Activated naive CD8-positive, alpha-beta T cell treated with anti-CD3 and anti-CD28 coated beads for 36 hours (primary cell): ENCODE measurements around the gene ASB8. TPM values are rescaled to one million over a fixed set of nuclear protein-coding genes. Genes with fewer than 3 reads are reported as not detected.
"Not testable (repeated sequence)": the region's sequence is repeated elsewhere in the genome, so short reads cannot be mapped to it uniquely, and the experiment has no call there.

Source experiments
- DNase-seq: peaks from one replicate; pipeline ENCODE4 v3.0.0; 2021
- H3K27ac Mint-ChIP-seq: one replicate; pipeline ENCODE4 v1.8.0; 2022; ENCODE audit warnings: mild to moderate bottlenecking, moderate library complexity, mixed read lengths
- H3K27me3 Mint-ChIP-seq: one replicate; pipeline ENCODE4 v1.8.0; 2022; ENCODE audit warnings: mild to moderate bottlenecking, mixed read lengths
- H3K36me3 Mint-ChIP-seq: one replicate; pipeline ENCODE4 v1.8.0; 2021; ENCODE audit warnings: mild to moderate bottlenecking, mixed read lengths
- H3K4me1 Mint-ChIP-seq: one replicate; pipeline ENCODE4 v1.8.0; 2021; ENCODE audit warnings: mixed read lengths
- H3K4me3 Mint-ChIP-seq: one replicate; pipeline ENCODE4 v1.8.0; 2022; ENCODE audit warnings: mild to moderate bottlenecking, moderate library complexity, mixed read lengths
- H3K9me3 Mint-ChIP-seq: one replicate; pipeline ENCODE4 v1.8.0; 2022; ENCODE audit warnings: mixed read lengths
- total RNA-seq, 2 experiments: library from RNA; stranded (reverse); gene quantifications; one replicate each; pipeline ENCODE4 v1.2.3, GENCODE V29; 2021

ASB8 gene
- total RNA-seq, 2 experiments from 2014 or later: 29.9 to 30.3 TPM

DNA sequence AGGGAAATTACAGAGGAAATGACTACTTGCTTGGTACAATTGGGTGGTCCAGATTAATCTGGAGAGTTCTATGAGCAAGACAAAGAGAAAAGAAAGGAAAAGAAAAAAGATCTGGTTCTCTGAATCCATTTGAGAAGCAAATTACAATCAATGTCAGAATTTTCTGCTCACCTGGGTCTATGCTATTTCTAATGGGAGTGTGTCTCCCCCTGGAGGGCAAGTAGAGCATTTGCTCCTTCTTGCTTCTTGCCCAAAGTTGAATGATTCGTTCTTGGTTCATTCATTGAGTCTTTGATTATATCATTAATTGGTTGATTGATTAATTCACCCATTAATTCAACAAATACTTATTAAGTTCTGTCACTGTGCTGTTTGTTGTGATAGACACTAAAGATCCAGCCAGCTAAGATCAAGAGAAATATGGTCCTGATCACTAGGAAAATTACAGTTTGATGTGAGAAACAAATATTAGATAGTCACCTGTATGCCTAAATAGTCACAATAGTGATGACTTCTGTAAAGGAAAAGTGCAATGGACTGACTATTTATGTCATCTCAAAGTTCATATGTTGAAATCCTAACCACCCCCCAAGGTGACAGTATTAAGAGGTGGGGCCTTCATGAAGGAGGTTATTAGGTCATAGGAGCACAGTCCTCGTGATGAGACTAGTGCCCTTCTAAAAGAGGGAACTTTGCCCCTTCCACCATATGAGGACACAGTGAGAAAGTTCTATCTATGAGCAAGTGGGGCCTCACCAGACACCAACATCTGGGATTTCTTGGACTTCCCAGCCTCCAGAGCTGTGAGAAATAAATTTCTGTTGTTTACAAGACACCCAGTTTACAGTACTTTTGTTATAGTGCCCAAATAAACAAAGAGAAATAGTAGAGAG is 8.0 kb upstream of the ASB8 start:
- peak; percentile 26 for DNase-seq
- no peak overlapping the region for H3K27ac Mint-ChIP-seq
- H3K27me3 Mint-ChIP-seq: peaks cover 8% of the 10 kb centered on the region
- no peak overlapping the region for H3K4me3 Mint-ChIP-seq
- H3K36me3 Mint-ChIP-seq: no peaks in the 10 kb centered on the region
- H3K4me1 Mint-ChIP-seq: peaks cover 10% of the 10 kb centered on the region
- H3K9me3 Mint-ChIP-seq: no peaks in the 10 kb centered on the region

DNA sequence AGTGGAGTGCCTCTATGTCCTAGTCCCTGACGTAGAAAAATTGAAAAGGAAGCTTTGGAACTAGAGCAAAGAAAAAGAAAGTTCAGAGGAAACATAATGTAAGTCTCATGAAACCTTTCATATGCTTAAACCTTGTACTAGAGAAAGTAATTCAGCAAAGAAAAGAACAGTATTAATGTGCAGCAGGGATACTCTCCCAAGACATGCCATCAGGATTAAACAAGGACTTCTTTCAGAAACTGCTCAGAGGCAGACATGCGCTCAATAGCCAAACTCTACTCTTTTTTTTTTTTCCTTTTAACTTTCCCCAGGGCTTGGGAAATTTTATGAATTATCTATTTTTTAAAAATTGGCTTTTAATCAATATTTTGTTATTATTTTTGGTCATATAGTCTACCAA is 7.1 kb upstream of the ASB8 start:
- H3K27ac Mint-ChIP-seq: no peak overlapping the region

DNA sequence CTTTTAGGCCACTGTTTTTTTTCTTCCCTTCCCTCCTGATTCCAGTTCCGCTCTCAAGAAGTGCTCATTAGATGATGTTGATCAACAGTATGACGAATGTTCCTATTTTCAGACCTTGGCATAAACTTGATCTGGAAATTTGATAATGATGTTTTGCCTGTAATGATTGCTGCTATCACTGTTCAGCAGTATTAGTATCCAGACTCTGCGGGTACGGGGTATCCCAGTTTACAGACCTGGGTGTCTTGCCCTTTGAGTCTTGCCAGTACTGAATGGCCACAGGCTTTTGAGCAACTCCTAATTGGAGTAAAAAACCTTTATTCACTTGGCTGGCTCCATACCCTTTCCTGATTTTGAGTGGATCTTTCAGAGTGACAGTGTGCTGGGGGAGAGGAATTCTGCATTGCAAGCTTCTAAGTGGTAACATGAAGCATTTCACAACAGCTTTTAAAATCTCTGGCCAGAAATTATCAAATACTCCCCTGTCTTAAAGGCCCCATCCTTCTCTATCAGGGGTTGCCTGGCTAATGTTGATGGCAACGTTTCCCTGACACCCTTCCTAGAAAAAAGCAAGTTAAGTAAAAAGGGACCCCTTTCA is 5.9 kb upstream of the ASB8 start:
- Mint-ChIP-seq H3K4me1 (peaks cover 17% of the 10 kb centered on the region), H3K27ac (no peak overlapping the region), H3K9me3 (no peaks in the 10 kb centered on the region), H3K36me3 (no peaks in the 10 kb centered on the region), H3K27me3 (peaks cover 8% of the 10 kb centered on the region), H3K4me3 (no peak overlapping the region)
- no peak for DNase-seq

More for the DNA sequence above, 7.1 kb upstream of the ASB8 start:
- Mint-ChIP-seq H3K36me3 (no peaks in the 10 kb centered on the region), H3K9me3 (no peaks in the 10 kb centered on the region), H3K4me3 (no peak overlapping the region), H3K4me1 (peaks cover 12% of the 10 kb centered on the region), H3K27me3 (peaks cover 8% of the 10 kb centered on the region)
- DNase-seq: no peak

DNA sequence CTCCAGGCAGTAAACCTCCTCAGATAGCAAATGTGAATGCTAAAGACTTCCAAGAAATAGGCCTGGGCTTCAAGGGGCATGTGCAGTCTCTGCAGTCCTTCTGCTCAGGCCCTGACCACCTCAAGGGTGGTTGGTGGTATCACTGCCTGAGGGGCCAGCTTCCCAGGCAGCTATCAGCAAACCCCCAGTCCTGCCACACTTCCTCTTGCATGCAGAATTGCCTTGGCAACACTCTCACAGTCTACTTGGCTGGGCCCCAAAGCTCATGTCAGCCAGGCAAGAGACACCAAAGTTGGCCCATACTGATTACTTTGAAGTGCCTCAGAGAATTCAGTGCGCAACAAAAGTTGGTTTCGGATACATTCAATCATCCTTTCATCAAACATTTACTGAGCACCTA is 3.5 kb upstream of the ASB8 start:
- no peak overlapping the region for H3K4me3 Mint-ChIP-seq
- no peak overlapping the region for H3K27ac Mint-ChIP-seq
- no peaks in the 10 kb centered on the region for H3K36me3 Mint-ChIP-seq
- DNase-seq: no peak
- no peaks in the 10 kb centered on the region for H3K9me3 Mint-ChIP-seq
- H3K27me3 Mint-ChIP-seq: peaks cover 3% of the 10 kb centered on the region
- H3K4me1 Mint-ChIP-seq: peaks cover 31% of the 10 kb centered on the region

DNA sequence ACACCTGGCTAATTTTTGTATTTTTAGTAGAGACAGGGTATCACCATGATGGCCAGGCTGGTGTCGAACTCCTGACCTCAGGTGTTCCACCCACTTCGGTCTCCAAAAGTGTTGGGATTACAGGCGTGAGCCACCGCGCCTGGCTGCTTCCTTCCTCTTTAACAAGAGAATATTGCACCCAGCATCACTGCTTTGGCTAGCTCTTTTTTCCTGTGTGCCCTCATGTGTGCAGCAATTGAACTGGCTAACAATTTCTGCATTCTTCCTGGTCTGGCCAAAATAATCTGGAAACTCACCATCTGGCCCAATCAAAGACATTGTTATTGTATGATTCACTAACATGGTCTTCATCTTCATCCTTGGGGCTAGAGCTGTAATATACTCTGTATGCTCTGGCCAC is 2.7 kb upstream of the ASB8 start:
- H3K27me3 Mint-ChIP-seq: no peaks in the 10 kb centered on the region
- no peak for DNase-seq
- H3K9me3 Mint-ChIP-seq: no peaks in the 10 kb centered on the region
- H3K4me1 Mint-ChIP-seq: peaks cover 30% of the 10 kb centered on the region
- H3K27ac Mint-ChIP-seq: no peak overlapping the region
- no peak overlapping the region for H3K4me3 Mint-ChIP-seq
- H3K36me3 Mint-ChIP-seq: no peaks in the 10 kb centered on the region

DNA sequence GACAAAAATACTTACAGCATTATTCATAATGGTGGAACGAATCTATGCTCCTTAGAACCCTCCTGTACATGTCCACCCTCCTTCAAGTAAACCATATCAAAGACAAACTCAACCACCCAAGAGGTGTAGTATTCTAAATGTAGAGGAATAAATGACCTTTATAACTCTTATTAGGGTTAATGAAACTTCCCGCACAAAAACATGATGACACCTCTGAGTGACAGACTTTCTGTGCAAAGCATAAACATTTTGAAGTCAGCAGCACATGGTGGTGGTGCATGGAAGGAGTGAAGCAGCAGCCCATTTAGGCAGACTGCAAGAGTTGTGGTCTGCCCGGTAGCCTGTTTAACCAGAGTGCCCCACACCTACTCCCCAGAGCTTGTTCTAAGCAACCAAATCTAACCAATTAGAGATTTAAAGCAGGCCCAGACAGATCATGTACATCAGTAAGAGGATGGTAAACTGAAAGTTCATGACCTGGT is 615 bp upstream of the ASB8 start:
- H3K9me3 Mint-ChIP-seq: no peaks in the 10 kb centered on the region
- no peaks in the 10 kb centered on the region for H3K27me3 Mint-ChIP-seq
- DNase-seq: peak; percentile 12
- peak overlapping the region; percentile 94 for H3K4me3 Mint-ChIP-seq
- peak overlapping the region; percentile 94 for H3K27ac Mint-ChIP-seq
- peaks cover 28% of the 10 kb centered on the region for H3K4me1 Mint-ChIP-seq
- no peaks in the 10 kb centered on the region for H3K36me3 Mint-ChIP-seq

DNA sequence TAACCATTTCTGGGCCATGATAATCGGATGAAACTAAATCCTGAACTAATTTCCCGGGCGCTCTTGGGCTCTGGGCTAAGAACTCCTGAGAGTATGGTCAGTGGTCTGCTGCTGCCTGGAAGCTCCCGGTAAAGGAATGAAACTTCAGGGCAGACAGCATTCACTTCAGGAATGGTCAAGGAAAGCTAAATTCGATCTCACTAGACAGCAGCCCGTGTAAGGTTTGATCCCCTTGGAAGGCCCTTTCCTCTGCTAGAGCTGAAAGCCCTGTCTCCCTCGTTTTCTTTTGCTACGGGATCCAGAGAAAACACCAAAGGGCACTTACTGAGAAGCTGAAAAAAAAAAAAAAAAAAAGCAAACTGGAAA is 680 bp downstream of the ASB8 start:
- H3K27me3 Mint-ChIP-seq: no peaks in the 10 kb centered on the region
- H3K27ac Mint-ChIP-seq: peak overlapping the region; percentile 94
- no peaks in the 10 kb centered on the region for H3K36me3 Mint-ChIP-seq
- H3K9me3 Mint-ChIP-seq: no peaks in the 10 kb centered on the region
- H3K4me3 Mint-ChIP-seq: peak overlapping the region; percentile 94
- peaks cover 28% of the 10 kb centered on the region for H3K4me1 Mint-ChIP-seq
- no peak for DNase-seq

DNA sequence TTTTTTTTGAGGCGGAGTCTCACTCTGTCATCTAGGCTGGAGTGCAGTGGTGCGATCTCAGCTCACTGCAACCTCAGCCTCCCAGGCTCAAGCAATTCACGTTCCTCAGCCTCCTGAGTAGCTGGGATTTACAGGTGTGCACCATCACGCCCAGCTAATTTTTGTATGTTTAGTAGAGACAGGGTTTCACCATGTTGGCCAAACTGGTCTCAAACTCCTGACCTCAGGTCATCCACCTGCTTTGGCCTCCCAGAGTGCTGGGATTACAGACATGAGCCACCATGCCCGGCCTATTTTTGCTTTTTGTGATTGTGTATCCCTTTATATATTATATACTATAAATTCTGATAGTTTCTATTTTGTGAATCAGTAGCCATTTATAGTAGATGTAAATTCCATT is 1.5 kb downstream of the ASB8 start:
- DNase-seq, H3K36me3 Mint-ChIP-seq, H3K9me3 Mint-ChIP-seq, H3K27ac Mint-ChIP-seq, H3K27me3 Mint-ChIP-seq: not testable (repeated sequence)
- Mint-ChIP-seq H3K4me3 (peak overlapping the region; percentile 94), H3K4me1 (peaks cover 26% of the 10 kb centered on the region)

DNA sequence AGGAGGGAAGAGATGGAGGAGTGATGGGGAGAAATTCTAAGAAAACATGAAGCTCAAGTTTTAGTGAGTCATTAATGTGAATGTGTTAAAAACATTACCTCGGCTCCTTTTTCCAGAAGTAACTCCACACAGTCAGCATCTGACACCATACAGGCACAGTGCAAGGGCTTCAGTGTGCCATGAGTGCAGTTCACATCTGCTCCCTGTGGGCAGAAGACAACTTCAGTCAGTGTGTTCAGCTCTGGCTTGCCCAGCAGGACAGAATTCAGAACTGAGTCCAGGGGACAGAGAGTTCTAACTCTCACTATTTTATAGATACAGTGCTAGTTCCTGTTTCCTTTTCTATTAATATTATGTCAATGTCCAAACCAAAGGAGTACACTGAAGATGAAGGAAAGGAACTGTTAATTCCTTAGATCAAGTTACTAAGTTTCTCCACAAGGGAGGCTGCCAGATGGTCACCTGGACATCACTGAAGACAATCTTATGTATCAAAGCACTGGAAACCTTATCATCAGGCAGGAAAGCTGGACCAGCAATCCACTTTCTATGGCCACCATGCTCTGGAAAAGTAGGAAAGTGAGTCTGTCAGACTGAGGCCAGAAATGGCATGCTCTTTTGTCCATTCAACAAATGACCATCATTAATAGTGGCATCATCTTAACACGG is 6.1 kb downstream of the ASB8 start:
- DNase-seq: no peak
- peaks cover 9% of the 10 kb centered on the region for H3K36me3 Mint-ChIP-seq
- H3K4me1 Mint-ChIP-seq: peaks cover 5% of the 10 kb centered on the region
- no peak overlapping the region for H3K27ac Mint-ChIP-seq
- no peak overlapping the region for H3K4me3 Mint-ChIP-seq
- no peaks in the 10 kb centered on the region for H3K27me3 Mint-ChIP-seq
- H3K9me3 Mint-ChIP-seq: no peaks in the 10 kb centered on the region

DNA sequence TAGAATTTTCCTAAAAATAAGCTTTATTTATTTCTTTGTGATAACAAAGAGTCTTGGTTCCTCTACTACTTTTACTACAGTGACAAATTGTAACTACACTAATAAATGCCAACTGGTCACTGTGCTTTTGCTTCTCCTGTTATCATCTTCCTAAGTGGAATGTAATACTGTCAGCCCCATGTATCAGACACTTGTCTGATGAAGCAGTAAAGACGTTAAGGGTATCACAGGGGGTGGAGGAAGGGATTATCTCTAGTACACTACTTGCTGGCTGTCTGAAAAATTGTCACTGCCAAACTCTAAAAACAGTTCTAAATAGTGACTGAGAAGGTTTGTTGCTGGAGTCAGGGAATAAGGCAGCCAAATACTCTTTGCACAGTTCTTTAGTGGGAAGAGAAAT is 11.3 kb downstream of the ASB8 start:
- Mint-ChIP-seq H3K36me3 (peaks cover 19% of the 10 kb centered on the region), H3K4me1 (peaks cover 3% of the 10 kb centered on the region), H3K27me3 (no peaks in the 10 kb centered on the region), H3K9me3 (no peaks in the 10 kb centered on the region), H3K27ac (no peak overlapping the region), H3K4me3 (no peak overlapping the region)
- DNase-seq: no peak

DNA sequence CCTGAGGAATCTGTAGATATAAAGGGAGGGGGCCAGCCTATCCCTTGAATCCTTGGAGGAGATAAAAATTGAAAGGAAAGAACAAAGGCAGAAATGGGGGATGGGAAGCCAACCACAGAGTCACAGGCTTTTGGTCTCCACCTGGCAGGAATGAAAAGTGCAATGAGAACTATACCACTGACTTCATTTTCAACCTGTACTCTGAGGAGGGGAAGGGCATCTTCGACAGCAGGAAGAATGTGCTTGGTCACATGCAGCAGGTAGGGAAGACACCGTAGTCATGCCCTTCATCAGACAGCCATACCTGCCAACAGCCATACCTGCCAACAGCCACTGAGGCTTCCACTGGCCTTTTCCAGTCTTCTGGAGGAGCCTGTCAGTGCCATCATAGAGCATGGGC is 13.4 kb downstream of the ASB8 start:
- Mint-ChIP-seq H3K27ac (no peak overlapping the region), H3K9me3 (no peaks in the 10 kb centered on the region), H3K4me3 (no peak overlapping the region)

DNA sequence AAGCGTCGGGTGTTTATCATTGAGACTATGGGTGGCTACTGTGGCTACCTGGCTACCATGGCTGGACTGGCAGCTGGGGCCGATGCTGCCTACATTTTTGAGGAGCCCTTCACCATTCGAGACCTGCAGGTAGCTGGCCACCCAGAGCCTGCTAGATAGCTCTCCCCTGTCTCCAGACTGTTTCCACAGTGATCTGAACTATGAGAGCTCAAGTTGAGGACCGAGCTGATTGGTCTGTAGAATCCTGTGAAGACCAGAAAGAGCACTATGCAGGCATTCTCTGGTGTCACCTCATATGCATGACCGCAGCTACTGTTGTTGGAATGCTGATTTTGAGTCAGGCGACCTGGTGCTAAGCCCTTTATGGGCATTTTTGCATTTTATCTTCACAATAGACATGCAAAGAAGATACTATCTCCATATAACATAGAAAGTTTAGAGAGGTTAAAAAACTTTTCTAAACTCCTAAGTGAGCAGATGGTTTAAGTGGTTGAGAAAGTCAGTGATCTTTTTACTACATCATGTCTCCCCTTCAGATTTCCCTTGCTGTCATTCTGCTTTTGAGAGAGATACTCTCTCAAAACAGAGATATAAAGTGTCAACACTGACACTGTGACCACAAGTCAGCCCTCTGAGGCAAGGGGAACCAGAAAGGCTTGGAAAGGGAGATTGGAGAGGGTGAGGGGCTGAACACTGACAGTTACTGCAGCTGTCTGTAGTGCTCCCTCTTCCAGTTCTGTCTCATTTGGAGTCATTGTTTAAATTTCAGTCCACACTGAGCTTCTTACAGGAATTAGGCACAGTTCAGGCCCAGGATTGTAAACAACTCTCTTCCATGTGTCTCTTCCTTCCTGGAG is 14.3 kb downstream of the ASB8 start:
- DNase-seq: no peak
- H3K4me1 Mint-ChIP-seq: no peaks in the 10 kb centered on the region
- H3K27me3 Mint-ChIP-seq: no peaks in the 10 kb centered on the region
- H3K36me3 Mint-ChIP-seq: peaks cover 13% of the 10 kb centered on the region
- H3K27ac Mint-ChIP-seq: no peak overlapping the region
- H3K9me3 Mint-ChIP-seq: no peaks in the 10 kb centered on the region
- no peak overlapping the region for H3K4me3 Mint-ChIP-seq

More for the DNA sequence above, 13.4 kb downstream of the ASB8 start:
- peaks cover 15% of the 10 kb centered on the region for H3K36me3 Mint-ChIP-seq
- H3K27me3 Mint-ChIP-seq: no peaks in the 10 kb centered on the region
- no peak for DNase-seq
- H3K4me1 Mint-ChIP-seq: no peaks in the 10 kb centered on the region

DNA sequence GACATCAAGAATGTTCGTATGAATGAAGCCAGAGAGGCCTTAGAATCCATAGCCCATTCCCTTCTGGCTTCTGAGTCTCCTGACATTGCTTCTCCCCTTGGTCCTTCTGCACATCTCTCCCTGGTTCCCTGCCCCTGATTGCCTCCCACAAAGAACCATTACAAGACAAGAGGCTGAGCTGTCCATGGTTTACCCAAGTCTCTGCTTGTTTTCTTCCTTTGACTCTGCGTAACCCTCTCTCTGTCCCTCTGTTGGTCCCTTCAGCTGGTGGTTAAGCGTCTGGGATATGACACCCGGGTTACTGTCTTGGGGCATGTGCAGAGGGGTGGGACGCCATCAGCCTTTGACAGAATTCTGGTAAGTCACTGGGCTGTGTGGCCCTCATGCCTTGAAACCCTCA is 22.3 kb downstream of the ASB8 start:
- Mint-ChIP-seq H3K36me3 (peaks cover 20% of the 10 kb centered on the region), H3K27ac (no peak overlapping the region), H3K9me3 (no peaks in the 10 kb centered on the region), H3K27me3 (no peaks in the 10 kb centered on the region), H3K4me1 (no peaks in the 10 kb centered on the region), H3K4me3 (no peak overlapping the region)
- no peak for DNase-seq

DNA sequence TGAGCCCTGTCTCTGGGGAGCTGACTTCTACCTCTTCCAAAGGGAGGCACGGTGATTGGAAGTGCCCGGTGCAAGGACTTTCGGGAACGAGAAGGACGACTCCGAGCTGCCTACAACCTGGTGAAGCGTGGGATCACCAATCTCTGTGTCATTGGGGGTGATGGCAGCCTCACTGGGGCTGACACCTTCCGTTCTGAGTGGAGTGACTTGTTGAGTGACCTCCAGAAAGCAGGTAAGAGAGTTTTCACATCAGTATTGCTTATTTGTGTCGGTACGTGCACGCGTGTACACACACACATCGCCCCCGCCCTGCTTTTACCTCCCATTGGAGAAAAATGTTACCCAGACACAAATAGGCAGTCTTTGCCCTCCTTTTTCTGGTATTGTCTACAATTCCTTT is 24.5 kb downstream of the ASB8 start:
- H3K27ac Mint-ChIP-seq: no peak overlapping the region
- no peak for DNase-seq
- H3K4me1 Mint-ChIP-seq: no peaks in the 10 kb centered on the region
- no peaks in the 10 kb centered on the region for H3K27me3 Mint-ChIP-seq
- H3K9me3 Mint-ChIP-seq: no peaks in the 10 kb centered on the region
- H3K4me3 Mint-ChIP-seq: no peak overlapping the region
- peaks cover 28% of the 10 kb centered on the region for H3K36me3 Mint-ChIP-seq

DNA sequence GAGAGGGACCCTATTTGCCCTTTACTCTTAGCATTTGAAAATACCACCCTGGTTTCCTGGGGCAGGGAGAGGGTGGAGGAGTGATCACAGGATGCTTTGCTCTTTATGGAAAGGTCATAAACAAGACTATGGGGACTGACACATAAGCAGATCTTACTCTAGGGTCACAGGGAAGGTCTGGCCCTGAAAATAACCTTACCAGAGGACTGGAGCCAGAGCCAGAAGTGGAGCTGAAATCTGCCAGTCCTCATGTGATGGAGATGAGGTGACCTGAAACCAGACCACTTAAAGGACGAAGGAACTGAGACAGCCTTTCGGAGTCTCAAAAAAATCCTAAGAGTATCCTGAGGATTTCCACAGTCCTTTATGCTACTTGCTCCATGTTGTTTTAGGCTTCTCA is 25.8 kb downstream of the ASB8 start:
- Mint-ChIP-seq H3K9me3 (no peaks in the 10 kb centered on the region), H3K27ac (no peak overlapping the region), H3K36me3 (peaks cover 30% of the 10 kb centered on the region), H3K4me1 (no peaks in the 10 kb centered on the region), H3K4me3 (no peak overlapping the region), H3K27me3 (no peaks in the 10 kb centered on the region)
- DNase-seq: no peak
